ENCODE results near the gene HOXA9.

HOXA9 gene

DNA sequence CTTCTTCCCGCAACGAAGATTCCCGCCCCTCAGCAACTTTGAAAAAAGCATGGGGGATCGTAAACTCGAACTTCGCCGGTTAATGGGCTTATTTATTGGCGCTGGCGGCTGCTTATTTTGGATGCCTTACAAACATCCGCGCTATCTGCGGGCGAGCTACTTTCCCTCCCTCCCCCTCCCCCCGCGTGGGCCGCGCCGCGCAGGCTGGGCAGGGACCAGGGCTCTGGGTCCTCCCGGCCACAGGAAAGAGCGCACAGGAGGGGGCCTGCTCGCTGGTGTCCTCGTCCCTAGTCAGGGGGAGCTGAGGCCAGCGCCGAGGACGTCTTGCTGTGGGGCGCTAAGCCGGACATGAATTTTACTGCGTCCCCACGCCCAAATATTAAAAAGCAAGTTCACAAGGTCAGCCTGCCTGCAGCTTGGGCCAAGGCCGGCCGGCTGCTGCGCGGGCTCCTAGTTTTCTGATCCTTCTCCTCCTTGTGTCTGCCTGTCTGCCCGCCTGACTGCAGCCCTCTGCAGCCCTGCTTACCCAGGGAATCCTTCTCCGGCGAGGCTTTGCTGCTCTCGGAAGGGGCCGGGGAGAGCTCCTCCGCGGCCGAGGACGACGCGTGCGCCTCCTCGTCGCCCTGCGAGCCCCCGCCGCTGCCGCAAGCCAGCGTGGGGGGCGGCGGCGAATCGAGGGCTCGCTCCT lies 7.6 kb upstream of the HOXA9 start:
- TF ChIP-seq, protein P1, sequence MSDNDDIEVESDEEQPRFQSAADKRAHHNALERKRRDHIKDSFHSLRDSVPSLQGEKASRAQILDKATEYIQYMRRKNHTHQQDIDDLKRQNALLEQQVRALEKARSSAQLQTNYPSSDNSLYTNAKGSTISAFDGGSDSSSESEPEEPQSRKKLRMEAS (IDR thresholded peaks at IDR 0.05; ENCODE audit: low read depth, low read length), result peak; percentile 24
- TF ChIP-seq MYC (IDR thresholded peaks at IDR 0.05; ENCODE audit: low read depth, low read length), result peak; percentile 67
- no peak for TF ChIP-seq CTCF (IDR thresholded peaks at IDR 0.05; ENCODE audit: low read depth, low read length)
- peak; percentile 60 for TF ChIP-seq POLR2A (IDR thresholded peaks at IDR 0.05; ENCODE audit: extremely low read depth, insufficient read length)
- H3K4me3 ChIP-seq (ENCODE audit: low read depth, low read length), result peak overlapping the region; percentile 82
- peak; percentile 88 for DNase-seq (ENCODE audit: low read depth)

GRCh38 chr7:27172315-27172774 lies 7.0 kb upstream of the HOXA9 start:
- TF ChIP-seq CTCF (IDR thresholded peaks at IDR 0.05; ENCODE audit: low read depth, low read length) (no peak), POLR2A (IDR thresholded peaks at IDR 0.05; ENCODE audit: extremely low read depth, insufficient read length) (no peak), MYC (IDR thresholded peaks at IDR 0.05; ENCODE audit: low read depth, low read length) (peak; percentile 50; the same call in 1 of the 2 replicates)
- TF ChIP-seq, protein P1 (IDR thresholded peaks at IDR 0.05; ENCODE audit: low read depth, low read length), result 0 out of 2 replicates have a peak, but pooled peaks have one; percentile 13
- peak overlapping the region; percentile 82 for H3K4me3 ChIP-seq (ENCODE audit: low read depth, low read length)
- peak; percentile 64 for DNase-seq (ENCODE audit: low read depth)

GRCh38 chr7:27171637-27172314 lies 6.4 kb upstream of the HOXA9 start:
- H3K4me3 ChIP-seq (ENCODE audit: low read depth, low read length), result peak overlapping the region; percentile 82
- DNase-seq (ENCODE audit: low read depth), result peak; percentile 27
- TF ChIP-seq, protein P1 (IDR thresholded peaks at IDR 0.05; ENCODE audit: low read depth, low read length), result no peak
- TF ChIP-seq CTCF (IDR thresholded peaks at IDR 0.05; ENCODE audit: low read depth, low read length), result no peak
- no peak for TF ChIP-seq MYC (IDR thresholded peaks at IDR 0.05; ENCODE audit: low read depth, low read length)
- TF ChIP-seq POLR2A (IDR thresholded peaks at IDR 0.05; ENCODE audit: extremely low read depth, insufficient read length), result no peak

DNA sequence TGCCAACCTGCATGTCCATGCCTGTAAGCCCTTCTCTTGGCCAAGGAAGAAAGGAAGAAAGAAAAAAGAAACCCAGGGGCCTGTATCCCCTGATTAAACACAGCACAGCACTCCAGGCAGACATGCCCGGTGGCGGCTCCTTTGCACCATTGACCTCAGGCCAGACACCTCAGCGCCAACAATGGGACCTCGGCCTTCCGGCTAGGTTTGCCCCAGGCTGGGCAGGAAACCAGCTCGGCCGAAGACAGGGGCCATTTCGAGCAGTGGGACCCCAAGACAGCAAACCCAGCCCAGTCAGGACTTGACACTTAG lies 5.9 kb upstream of the HOXA9 start:
- DNase-seq (ENCODE audit: low read depth), result no peak
- H3K4me3 ChIP-seq (ENCODE audit: low read depth, low read length), result peak overlapping the region; percentile 27

More for the DNA sequence above, 5.9 kb upstream of the HOXA9 start:
- TF ChIP-seq, protein P1 (IDR thresholded peaks at IDR 0.05; ENCODE audit: low read depth, low read length), result no peak
- TF ChIP-seq POLR2A (IDR thresholded peaks at IDR 0.05; ENCODE audit: extremely low read depth, insufficient read length) (no peak), MYC (IDR thresholded peaks at IDR 0.05; ENCODE audit: low read depth, low read length) (no peak), CTCF (IDR thresholded peaks at IDR 0.05; ENCODE audit: low read depth, low read length) (no peak)

Measured in NB4 (cell line).